Sigmoid colon (tissue), 4 donors: ENCODE measurements around the gene DSCAML1.

Experiments used
- EP300 ChIP-seq, 4 donors: sonication (generic); formaldehyde crosslinking; IDR thresholded peaks; one replicate each; pipeline ENCODE4 v1.6.1; 2017; ENCODE audit warnings: antibody characterized with exemption in 4 of 4
- POLR2AphosphoS5 ChIP-seq, 4 donors: sonication (generic); formaldehyde crosslinking; IDR thresholded peaks; one replicate each; pipeline ENCODE4 v1.6.1; 2017; ENCODE audit warnings: antibody characterized with exemption in 4 of 4
- TF ChIP-seq, protein P1 (sequence below), 4 experiments: fragments of 450-650 bp in 3 of 4; fragments of 200-600 bp in 1 of 4; IDR thresholded peaks; one replicate each; pipeline ENCODE4 v1.5.1; 2016 to 2019; ENCODE audit warnings: antibody characterized with exemption in 4 of 4, mild to moderate bottlenecking in 3 of 4, moderate library complexity in 2 of 4

DNA sequence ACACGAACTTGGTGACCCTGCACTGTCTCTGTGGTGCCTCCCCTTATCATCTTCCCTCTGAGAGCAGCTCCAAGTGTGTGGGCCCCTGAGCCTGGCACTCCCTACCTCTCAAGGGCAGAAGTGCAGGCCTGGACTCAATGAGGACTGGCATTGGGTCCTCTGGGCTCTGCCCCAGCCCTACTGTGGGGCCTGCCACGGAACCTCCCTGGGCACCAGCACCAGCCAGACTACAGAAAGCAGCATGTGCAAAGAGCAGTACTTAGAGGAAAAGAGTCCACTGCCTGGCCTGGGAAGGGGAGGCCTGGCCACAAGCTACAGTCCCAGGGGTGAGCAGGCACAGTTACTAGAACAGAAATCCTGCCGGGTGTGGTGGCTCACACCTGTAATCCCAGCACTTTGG, 222.5 kb downstream of the DSCAML1 start:
- TF ChIP-seq, protein P1, sequence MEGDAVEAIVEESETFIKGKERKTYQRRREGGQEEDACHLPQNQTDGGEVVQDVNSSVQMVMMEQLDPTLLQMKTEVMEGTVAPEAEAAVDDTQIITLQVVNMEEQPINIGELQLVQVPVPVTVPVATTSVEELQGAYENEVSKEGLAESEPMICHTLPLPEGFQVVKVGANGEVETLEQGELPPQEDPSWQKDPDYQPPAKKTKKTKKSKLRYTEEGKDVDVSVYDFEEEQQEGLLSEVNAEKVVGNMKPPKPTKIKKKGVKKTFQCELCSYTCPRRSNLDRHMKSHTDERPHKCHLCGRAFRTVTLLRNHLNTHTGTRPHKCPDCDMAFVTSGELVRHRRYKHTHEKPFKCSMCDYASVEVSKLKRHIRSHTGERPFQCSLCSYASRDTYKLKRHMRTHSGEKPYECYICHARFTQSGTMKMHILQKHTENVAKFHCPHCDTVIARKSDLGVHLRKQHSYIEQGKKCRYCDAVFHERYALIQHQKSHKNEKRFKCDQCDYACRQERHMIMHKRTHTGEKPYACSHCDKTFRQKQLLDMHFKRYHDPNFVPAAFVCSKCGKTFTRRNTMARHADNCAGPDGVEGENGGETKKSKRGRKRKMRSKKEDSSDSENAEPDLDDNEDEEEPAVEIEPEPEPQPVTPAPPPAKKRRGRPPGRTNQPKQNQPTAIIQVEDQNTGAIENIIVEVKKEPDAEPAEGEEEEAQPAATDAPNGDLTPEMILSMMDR (IDR thresholded peaks at IDR 0.05) = no peak
- TF ChIP-seq POLR2AphosphoS5 (IDR thresholded peaks at IDR 0.05) (no peak), EP300 (IDR thresholded peaks at IDR 0.05) (no peak)
